Measurements from ENCODE around the gene CFAP141.
"Not testable (repeated sequence)": the region's sequence is repeated elsewhere in the genome, so short reads cannot be mapped to it uniquely, and the experiment has no call there.

CFAP141 gene

GRCh38 chr1:154206196-154206595 is at the start of gene CFAP141:
TSS of gene CFAP141 (minus strand) at chr1:154206333. CDS start at chr1:154206307, 26 bp downstream.
- no peak for DNase-seq (ENCODE audit: low spot score)

DNA sequence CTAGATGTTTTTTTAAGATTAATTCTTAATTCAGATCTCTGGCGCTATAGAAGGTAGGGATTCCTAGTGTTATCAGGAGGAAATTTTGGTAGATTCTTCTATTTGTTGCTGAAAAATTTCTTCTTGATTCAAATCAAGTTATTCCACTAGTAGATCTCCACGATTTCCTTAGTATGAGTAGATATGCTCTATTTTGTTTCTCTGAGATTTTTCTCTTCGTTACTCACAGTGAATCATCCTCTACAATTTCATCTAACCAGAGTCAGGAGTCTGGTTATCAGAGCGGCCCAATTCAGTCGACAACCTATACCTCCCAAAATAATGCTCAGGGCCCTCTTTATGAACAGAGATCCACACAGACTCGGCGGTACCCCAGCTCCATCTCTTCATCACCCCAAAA is 47.5 kb upstream of the CFAP141 start:
- DNase-seq (ENCODE audit: low spot score): no peak

DNA sequence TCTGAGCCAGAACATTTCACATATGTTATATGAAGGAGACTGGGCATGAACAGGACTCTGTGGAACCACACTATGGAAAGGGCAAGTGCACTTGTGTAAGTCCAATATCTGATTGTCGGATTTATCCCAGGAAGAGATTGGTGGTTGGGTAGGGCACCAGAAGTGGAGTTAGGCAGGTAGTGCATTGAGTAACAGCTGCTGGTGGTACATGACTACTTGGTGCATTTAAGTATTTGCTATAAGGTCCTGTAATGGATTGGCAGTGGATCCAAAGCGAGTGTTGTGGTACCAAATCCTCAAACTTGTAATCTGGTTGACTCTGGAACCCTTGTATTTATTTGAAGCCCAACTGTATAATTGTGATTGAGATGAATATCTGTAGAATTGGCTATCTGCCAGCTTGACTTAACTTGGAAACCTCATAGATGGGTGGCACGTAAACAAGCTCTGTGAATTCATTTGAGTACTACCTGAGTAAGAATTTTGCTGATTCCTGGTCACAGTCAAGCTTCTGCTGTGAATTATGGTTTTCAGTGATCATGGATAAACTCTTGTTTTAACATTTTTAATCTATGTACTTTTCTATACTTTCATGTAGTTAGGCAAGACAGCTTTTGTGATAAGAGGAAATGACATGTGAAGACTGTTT is 35.7 kb upstream of the CFAP141 start:
- DNase-seq (ENCODE audit: low spot score): no peak

DNA sequence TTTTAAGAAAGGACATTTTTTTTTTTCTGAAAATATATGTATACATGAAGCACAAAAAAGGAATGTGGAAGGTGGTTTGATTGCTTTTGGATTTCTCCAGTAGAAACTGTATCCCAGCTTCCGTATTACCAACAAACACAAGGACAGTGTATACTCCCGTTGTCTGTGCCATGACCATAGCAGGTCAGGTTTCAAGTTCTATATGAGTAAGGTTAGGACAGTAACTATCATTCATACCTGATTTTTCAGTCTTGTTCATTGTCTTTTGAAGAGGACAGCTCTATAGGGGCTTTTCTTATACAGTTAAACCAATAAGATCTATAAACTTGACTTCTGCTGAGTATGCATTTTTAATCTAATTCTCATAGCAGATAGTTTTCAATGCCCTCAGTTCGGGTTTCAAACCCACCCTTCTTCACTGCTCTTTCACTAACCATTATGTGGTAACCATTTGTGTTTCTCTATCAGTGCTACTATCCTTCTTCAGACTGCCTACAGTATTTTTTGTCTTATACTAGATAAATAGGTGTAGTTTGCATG is 34.2 kb upstream of the CFAP141 start:
- no peak for DNase-seq (ENCODE audit: low spot score)

DNA sequence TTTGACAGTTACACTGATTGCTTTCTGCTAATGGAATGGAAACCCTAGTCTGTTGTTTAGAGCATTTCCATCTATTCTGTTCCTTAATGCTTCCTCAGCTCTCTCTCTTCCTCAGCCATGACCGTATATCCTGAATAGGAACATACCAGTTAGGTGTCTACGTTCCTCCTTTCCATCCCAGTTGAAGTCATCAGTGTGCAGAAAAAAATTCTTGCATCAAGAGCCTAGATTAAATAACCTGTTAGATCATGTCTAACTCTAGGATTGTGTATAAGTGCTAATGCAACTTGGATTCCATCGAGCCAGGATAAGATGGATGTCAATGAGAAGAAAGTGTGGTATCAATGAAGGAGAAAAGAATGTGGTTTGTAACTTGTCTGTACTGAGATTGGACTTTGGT is 33.4 kb upstream of the CFAP141 start:
- no peak for DNase-seq (ENCODE audit: low spot score)

- DNase-seq (ENCODE audit: low spot score): no peak
These were observed 31.9 kb upstream of the CFAP141 start for GRCh38 chr1:154237880-154238506.

- no peak for DNase-seq (ENCODE audit: low spot score)
These were observed 31.3 kb upstream of the CFAP141 start for GRCh38 chr1:154237435-154237834.

- no peak for DNase-seq (ENCODE audit: low spot score)
These were observed 30.7 kb upstream of the CFAP141 start for GRCh38 chr1:154236855-154237254.

DNA sequence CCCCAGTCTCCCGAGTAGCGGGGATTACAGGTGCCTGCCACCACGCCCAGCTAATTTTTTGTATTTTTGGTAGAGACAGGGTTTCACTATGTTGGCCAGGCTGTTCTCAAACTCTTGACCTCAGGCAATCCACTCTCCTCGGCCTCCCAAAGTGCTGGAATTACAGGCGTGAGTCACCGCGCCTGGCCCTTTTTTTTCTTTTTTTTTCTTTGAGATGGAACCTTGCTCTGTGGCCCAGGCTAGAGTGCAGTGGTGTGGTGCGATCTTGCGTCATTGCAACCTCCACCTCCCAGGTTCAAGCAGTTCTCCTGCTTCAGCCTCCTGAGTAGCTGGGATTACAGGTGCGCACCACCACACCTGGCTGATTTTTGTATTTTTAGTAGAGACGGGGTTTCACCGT is 27.0 kb upstream of the CFAP141 start:
- not testable (repeated sequence) for DNase-seq (ENCODE audit: low spot score)

- not testable (repeated sequence) for DNase-seq (ENCODE audit: low spot score)
These were observed 25.0 kb upstream of the CFAP141 start for GRCh38 chr1:154231112-154231511.

DNA sequence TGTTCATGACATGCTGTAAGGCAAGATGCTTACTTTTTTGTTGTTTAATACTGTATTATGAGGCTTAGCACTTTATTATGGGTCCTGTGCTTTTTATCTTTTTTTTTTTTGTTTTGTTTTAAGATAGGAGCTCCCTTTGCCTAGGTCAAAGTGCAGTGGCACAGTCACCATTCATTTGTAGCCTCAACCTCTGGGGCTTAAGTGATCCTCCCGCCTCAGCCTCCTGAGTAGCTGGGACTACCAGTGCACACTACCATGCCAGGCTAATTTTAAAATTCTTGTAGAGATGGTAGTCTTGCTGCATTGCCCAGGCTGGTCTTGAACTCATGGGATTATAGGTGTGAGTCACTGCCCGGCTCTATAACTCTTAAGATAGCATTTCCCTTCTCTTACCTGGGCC is 19.2 kb upstream of the CFAP141 start:
- DNase-seq (ENCODE audit: low spot score): no peak

GRCh38 chr1:154223621-154224020 is 17.5 kb upstream of the CFAP141 start:
- no peak for DNase-seq (ENCODE audit: low spot score)

GRCh38 chr1:154222918-154223317 is 16.8 kb upstream of the CFAP141 start:
- DNase-seq (ENCODE audit: low spot score): no peak

DNA sequence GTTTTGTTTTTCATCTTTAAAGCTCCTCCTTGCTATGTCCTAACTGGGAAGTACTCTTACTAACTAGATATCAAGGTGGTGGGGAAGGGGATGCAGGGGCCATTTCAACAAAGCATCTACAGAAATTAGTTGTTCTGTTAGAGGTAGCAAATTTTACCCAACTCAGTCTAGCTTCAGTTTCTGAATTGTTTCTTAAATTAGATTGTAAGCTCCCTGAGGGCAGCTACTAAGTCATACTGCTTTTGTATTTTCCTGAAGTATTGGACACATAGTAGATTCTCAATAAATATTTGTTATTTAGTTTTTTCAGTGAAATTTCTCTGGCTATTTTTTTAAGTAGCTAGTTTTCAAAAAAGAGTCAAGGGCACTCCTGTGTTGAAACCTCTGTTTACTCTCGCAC is 16.4 kb upstream of the CFAP141 start:
- DNase-seq (ENCODE audit: low spot score): no peak

DNA sequence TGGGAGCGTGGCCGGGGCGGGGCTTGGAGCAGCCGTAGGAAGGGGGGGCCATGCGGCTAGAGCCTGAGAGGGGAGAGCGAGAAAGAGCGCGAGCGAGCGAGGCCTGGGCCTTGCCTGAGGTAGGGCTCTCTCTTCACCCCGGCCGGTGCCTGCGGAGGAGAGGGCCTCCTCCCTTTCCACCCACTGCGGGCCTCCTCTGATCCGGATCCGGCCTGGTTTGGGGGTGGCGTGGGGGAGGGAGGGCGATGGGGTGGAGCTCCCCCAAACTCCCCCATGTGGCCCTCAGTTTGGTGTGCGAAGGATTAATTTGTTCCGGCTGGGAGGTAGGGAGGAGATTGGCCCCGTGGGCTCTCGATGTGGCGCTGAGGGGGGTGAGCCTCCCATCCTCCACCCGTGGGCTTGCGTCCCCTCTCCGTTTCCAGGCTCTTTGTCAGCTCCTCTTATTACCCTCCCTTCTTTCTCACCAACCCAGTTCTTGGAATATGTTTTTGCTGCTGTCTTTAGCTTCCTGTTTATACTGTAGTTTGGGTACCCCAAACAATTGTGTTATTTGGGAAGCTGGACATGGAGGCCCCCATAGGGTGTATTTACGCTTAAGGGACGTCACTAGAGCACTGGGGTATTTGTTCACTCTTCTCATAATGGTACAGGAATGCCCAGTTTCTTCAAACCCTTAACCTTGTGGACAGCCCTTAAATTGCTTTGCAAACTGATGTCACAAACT is 15.3 kb upstream of the CFAP141 start:
- DNase-seq (ENCODE audit: low spot score): peak; percentile 66

GRCh38 chr1:154220970-154221277 is 14.8 kb upstream of the CFAP141 start:
- no peak for DNase-seq (ENCODE audit: low spot score)

GRCh38 chr1:154220071-154220969 is 14.2 kb upstream of the CFAP141 start, which contains the start of gene UBAP2L:
TSS of gene UBAP2L (plus strand) at chr1:154220955. CDS start at chr1:154225124, 4,169 bp downstream.
- DNase-seq (ENCODE audit: low spot score): peak; percentile 97

DNA sequence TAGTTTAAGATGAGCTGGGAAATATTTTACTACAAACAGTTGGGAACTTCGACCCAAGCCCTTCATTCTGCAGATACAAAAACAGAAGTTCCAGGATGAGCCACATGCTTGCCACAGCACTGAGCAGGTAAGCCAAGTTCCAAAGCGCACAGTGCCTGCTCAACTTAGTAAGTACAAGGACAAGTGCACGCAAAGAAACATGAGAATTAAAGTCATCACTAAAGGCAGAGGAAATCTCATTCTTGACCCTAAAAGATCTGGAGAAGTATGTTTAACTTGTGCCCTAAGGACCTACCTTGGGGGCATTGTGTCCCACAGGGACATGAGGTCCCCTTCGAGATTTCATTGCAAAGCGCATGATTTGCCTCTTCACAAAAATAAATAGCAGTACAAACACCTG is 13.4 kb upstream of the CFAP141 start:
- DNase-seq (ENCODE audit: low spot score): peak; percentile 30

DNA sequence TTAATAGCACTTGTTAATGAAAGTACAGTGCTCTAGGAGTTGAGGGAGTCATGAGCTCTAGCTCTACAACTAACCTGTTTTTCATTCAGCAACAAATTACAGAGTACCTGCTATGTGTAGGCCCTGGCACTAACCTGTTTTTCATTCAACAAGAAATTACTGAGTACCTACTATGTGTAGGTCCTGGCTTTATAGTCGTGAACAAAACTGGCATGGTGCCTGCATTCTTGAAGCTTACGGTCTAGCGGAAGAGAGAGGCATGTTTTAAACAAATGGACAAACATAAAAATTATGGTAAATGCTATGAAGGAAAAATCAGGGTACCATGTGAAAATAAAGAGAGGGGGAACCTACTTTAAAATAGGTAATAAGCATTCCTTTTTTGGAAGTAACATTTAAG is 12.4 kb upstream of the CFAP141 start:
- no peak for DNase-seq (ENCODE audit: low spot score)

- peak; percentile 16 for DNase-seq (ENCODE audit: low spot score)
These were observed 7.1 kb upstream of the CFAP141 start for GRCh38 chr1:154213274-154213673.

DNA sequence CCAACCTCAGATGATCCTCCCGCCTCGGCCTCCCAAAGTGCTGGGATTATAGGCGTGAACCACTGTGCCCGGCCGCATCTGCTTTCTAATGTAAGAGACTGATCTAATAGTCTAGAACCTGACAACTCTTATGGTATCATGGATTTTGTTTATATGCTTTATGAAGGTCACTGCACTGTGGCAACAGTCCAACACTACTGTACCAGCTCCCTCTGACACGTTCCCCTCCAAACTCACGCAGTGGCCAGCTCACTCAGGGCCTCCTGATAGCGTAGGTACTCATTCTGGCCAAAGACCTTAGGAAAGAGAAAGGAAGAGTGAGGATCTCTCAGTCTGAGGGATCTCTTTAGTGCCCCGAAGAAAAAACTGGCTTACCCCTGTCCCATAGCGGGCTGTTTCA is 6.0 kb upstream of the CFAP141 start:
- no peak for DNase-seq (ENCODE audit: low spot score)
